NT2/D1 (cell line): ENCODE measurements around the gene ELMO1.

Source experiments
- SUZ12 ChIP-seq: IDR thresholded peaks from 2 replicates; pipeline ENCODE4 v1.6.1; 2011; ENCODE audit not compliant: insufficient read length, insufficient read depth; ENCODE audit errors: extremely low read depth
- YY1 ChIP-seq: IDR thresholded peaks from 2 replicates; pipeline ENCODE4 v1.6.1; 2011; ENCODE audit not compliant: insufficient read length, insufficient read depth
- ZNF274 ChIP-seq: IDR thresholded peaks from 2 replicates; pipeline ENCODE4 v1.6.1; 2011; ENCODE audit warnings: mild to moderate bottlenecking, low read depth, low read length

DNA sequence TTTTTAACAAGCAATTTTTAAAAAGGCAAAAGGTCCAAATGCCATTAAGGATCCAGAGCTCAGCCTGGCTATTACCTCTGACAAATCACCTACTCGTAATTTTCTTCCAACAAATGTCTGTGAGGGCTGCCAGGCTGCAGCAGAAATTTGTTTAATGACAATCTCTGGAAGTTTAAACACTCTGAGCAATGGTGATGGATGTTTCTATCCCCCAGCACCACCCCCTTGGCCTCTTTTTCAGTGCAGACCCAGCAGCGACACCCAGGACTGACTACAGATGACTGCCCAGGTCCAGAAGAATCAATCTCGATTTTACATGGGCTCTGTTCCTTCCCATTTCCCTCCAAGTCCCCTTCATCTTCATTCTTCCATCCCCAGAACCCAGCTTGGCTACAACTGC is 523.0 kb downstream of the ELMO1 start:
- no peak for TF ChIP-seq YY1
- no peak for TF ChIP-seq SUZ12
- no peak for TF ChIP-seq ZNF274
